Measurements from ENCODE around the gene YJEFN3.

The YJEFN3 gene

DNA sequence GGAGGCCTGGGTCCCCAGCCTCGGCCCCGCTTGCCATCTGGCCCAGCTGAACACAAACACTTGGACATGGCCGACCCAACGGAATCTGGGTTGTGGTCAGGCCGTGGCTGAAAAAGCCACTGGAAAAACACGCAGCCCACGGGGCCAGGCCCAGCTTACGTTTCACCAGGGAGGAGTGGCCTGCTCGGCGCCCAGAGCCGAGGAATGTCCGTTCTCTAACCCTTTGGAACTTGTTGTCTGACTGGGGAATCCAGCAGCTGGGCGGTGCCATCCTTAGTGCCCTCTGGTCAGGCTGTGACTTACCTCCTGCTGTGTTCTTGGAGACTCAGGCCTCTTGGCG is 23.1 kb downstream of the YJEFN3 start:
- TF ChIP-seq, protein P1, sequence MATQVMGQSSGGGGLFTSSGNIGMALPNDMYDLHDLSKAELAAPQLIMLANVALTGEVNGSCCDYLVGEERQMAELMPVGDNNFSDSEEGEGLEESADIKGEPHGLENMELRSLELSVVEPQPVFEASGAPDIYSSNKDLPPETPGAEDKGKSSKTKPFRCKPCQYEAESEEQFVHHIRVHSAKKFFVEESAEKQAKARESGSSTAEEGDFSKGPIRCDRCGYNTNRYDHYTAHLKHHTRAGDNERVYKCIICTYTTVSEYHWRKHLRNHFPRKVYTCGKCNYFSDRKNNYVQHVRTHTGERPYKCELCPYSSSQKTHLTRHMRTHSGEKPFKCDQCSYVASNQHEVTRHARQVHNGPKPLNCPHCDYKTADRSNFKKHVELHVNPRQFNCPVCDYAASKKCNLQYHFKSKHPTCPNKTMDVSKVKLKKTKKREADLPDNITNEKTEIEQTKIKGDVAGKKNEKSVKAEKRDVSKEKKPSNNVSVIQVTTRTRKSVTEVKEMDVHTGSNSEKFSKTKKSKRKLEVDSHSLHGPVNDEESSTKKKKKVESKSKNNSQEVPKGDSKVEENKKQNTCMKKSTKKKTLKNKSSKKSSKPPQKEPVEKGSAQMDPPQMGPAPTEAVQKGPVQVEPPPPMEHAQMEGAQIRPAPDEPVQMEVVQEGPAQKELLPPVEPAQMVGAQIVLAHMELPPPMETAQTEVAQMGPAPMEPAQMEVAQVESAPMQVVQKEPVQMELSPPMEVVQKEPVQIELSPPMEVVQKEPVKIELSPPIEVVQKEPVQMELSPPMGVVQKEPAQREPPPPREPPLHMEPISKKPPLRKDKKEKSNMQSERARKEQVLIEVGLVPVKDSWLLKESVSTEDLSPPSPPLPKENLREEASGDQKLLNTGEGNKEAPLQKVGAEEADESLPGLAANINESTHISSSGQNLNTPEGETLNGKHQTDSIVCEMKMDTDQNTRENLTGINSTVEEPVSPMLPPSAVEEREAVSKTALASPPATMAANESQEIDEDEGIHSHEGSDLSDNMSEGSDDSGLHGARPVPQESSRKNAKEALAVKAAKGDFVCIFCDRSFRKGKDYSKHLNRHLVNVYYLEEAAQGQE (IDR thresholded peaks at IDR 0.05; ENCODE audit: insufficient read depth in 1 of 2, low read depth in 2 of 2, low read length in 2 of 2) = no peak
- TF ChIP-seq TAF1 (IDR thresholded peaks at IDR 0.05; ENCODE audit: borderline replicate concordance, insufficient read depth, low read length) = no peak
- TF ChIP-seq SIN3A (IDR thresholded peaks at IDR 0.05; ENCODE audit: borderline replicate concordance, insufficient read depth, low read length) = no peak
- no peak for TF ChIP-seq POLR2AphosphoS5 (IDR thresholded peaks at IDR 0.05; ENCODE audit: low read depth, low read length)
- no peak for TF ChIP-seq FOXP2 (optimal IDR thresholded peaks at IDR 0.05; ENCODE audit: borderline replicate concordance, extremely low read depth, extremely low read length, insufficient read depth)

DNA sequence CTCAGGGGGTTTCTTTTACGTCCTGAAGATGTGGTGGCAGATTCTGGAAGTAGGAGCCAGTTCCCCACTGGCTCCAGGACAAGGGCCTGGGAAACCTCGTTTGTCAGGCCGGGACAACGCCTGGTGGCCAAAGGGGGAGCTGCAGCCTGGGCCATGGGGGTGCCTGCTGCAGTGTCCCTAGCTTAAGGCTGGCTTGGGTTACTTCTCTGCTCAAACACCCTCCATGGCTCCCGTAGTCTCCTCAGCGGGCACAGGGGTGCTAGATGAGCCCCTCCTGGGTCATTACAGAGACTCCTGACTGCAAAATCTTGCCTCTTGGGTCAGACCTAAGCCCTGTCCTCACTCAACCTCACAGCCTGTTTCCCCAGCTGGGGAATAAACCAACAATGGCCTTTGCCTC is 24.1 kb downstream of the YJEFN3 start:
- TF ChIP-seq FOXP2 (optimal IDR thresholded peaks at IDR 0.05; ENCODE audit: borderline replicate concordance, extremely low read depth, extremely low read length, insufficient read depth) (no peak), POLR2AphosphoS5 (IDR thresholded peaks at IDR 0.05; ENCODE audit: low read depth, low read length) (no peak), SIN3A (IDR thresholded peaks at IDR 0.05; ENCODE audit: borderline replicate concordance, insufficient read depth, low read length) (no peak), TAF1 (IDR thresholded peaks at IDR 0.05; ENCODE audit: borderline replicate concordance, insufficient read depth, low read length) (no peak)
- TF ChIP-seq, protein P1 (IDR thresholded peaks at IDR 0.05; ENCODE audit: insufficient read depth in 1 of 2, low read depth in 2 of 2, low read length in 2 of 2) = no peak

DNA sequence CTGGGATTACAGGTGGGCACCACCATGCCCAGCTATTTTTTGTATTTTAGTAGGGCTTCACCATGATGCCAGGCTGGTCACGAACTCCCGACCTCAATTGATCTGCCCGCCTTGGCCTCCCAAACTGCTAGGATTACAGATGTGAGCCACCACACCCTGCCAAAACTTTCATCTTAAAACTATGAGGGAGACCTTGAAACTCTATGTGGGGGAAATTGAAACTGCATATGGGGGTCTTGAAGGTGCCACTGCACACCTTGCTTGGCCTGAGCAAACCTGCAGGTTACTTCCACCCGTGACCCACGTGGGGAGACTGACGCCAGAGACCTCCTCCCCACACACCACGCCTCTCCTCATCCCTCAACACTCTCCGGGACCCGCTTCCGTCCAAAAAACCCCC is 25.0 kb downstream of the YJEFN3 start:
- no peak for TF ChIP-seq FOXP2 (optimal IDR thresholded peaks at IDR 0.05; ENCODE audit: borderline replicate concordance, extremely low read depth, extremely low read length, insufficient read depth)
- TF ChIP-seq, protein P1 (IDR thresholded peaks at IDR 0.05; ENCODE audit: insufficient read depth in 1 of 2, low read depth in 2 of 2, low read length in 2 of 2) = no peak
- no peak for TF ChIP-seq POLR2AphosphoS5 (IDR thresholded peaks at IDR 0.05; ENCODE audit: low read depth, low read length)
- no peak for TF ChIP-seq TAF1 (IDR thresholded peaks at IDR 0.05; ENCODE audit: borderline replicate concordance, insufficient read depth, low read length)
- TF ChIP-seq SIN3A (IDR thresholded peaks at IDR 0.05; ENCODE audit: borderline replicate concordance, insufficient read depth, low read length) = no peak

DNA sequence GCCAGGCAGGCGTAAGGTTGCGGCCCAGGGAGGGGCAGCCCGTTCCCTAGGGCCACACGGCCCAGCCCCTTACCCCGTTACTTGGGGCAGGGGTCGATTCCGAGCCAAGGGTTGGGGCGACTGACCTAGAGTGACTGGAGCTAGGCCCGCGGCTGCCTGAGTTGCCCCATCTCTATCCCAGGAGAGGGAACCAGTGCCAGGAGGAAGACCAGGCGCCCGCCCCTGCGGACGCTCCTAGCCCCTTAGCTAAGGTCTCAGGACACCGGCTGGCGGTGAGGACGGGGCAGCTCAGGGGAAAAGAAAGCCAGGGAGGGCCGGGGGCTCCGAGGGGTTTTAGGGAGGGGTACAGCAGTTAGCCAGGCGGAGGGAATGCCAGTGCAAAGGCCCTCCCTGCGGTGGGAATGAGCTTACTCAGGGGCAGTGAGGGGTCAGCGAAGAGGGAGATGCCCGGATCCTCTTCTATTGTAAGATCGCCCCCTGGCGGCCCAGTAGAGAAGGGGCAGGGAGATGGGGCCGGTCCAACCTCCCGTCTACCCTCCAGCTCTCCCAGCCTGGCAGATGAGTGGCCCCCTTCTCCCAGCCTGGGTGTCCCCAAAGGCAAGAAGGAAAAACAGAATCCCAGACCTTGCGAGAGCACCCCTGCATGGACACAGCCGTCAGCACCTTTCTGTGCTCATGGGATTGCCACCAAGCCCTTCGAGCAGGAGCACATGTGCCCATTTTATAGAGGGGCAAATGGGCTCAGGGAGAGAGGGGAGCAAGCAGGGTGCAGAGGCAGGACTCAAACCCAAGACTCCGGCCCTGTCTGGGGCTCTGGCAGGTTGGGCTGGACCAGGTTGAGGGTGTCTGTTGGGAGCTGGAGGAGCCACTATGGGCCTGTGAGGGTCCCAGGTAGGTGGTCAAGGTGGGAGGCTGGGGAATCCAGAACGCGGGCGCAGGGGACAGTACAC is 25.6 kb downstream of the YJEFN3 start:
- TF ChIP-seq, protein P1 (IDR thresholded peaks at IDR 0.05; ENCODE audit: insufficient read depth in 1 of 2, low read depth in 2 of 2, low read length in 2 of 2) = no peak
- TF ChIP-seq TAF1 (IDR thresholded peaks at IDR 0.05; ENCODE audit: borderline replicate concordance, insufficient read depth, low read length) = no peak
- no peak for TF ChIP-seq FOXP2 (optimal IDR thresholded peaks at IDR 0.05; ENCODE audit: borderline replicate concordance, extremely low read depth, extremely low read length, insufficient read depth)
- TF ChIP-seq POLR2AphosphoS5 (IDR thresholded peaks at IDR 0.05; ENCODE audit: low read depth, low read length) = no peak
- no peak for TF ChIP-seq SIN3A (IDR thresholded peaks at IDR 0.05; ENCODE audit: borderline replicate concordance, insufficient read depth, low read length)

Data from PFSK-1 (cell line).